IPS DF 6.9 (cell line): ENCODE results near the gene PGA3.
"Not testable (repeated sequence)": the region's sequence is repeated elsewhere in the genome, so short reads cannot be mapped to it uniquely, and the experiment has no call there.

Source experiments
- DNase-seq: peaks from one replicate; pipeline ENCODE4 v3.0.0-alpha.2; 2013; ENCODE audit warnings: low read depth, low spot score
- H3K27ac ChIP-seq: one replicate; pipeline ENCODE4 v1.5.1; 2013; ENCODE audit warnings: low read length, control low read depth
- H3K27me3 ChIP-seq: 2 replicates; pipeline ENCODE4 v1.6.1; 2013; ENCODE audit warnings: mild to moderate bottlenecking, low read length; ENCODE audit not compliant: control insufficient read depth, insufficient read depth
- H3K36me3 ChIP-seq: 2 replicates; pipeline ENCODE4 v1.6.1; 2013; ENCODE audit warnings: low read length; ENCODE audit not compliant: control insufficient read depth, insufficient read depth
- H3K4me1 ChIP-seq: 2 replicates; pipeline ENCODE4 v1.6.1; 2013; ENCODE audit warnings: low read length; ENCODE audit not compliant: control insufficient read depth, insufficient read depth
- H3K4me3 ChIP-seq: 2 replicates; pipeline ENCODE4 v1.5.1; 2013; ENCODE audit warnings: mild to moderate bottlenecking, low read length
- H3K9me3 ChIP-seq: 2 replicates; pipeline ENCODE4 v1.6.1; 2013; ENCODE audit warnings: low read length, inconsistent platforms; ENCODE audit not compliant: control insufficient read depth, insufficient read depth
- WGBS: extraction: QIAGEN DNeasy Blood & Tissue Kit; methylation state at CpG from one replicate; pipeline ENCODE4 v1.1.7; 2013; ENCODE audit warnings: mixed read lengths, missing lambda C conversion rate; ENCODE audit not compliant: insufficient read length, insufficient coverage; 5-methylcytosine and 5-hydroxymethylcytosine counted together

The PGA3 gene

GRCh38 chr11:61249201-61249600 lies 45.9 kb downstream of the PGA3 start:
- not testable (repeated sequence) for H3K9me3 ChIP-seq, H3K4me3 ChIP-seq, H3K4me1 ChIP-seq, H3K27me3 ChIP-seq, H3K36me3 ChIP-seq, DNase-seq, H3K27ac ChIP-seq
- 100% methylated on average over 4 of the region's 8 CpGs for whole genome bisulfite sequencing

DNA sequence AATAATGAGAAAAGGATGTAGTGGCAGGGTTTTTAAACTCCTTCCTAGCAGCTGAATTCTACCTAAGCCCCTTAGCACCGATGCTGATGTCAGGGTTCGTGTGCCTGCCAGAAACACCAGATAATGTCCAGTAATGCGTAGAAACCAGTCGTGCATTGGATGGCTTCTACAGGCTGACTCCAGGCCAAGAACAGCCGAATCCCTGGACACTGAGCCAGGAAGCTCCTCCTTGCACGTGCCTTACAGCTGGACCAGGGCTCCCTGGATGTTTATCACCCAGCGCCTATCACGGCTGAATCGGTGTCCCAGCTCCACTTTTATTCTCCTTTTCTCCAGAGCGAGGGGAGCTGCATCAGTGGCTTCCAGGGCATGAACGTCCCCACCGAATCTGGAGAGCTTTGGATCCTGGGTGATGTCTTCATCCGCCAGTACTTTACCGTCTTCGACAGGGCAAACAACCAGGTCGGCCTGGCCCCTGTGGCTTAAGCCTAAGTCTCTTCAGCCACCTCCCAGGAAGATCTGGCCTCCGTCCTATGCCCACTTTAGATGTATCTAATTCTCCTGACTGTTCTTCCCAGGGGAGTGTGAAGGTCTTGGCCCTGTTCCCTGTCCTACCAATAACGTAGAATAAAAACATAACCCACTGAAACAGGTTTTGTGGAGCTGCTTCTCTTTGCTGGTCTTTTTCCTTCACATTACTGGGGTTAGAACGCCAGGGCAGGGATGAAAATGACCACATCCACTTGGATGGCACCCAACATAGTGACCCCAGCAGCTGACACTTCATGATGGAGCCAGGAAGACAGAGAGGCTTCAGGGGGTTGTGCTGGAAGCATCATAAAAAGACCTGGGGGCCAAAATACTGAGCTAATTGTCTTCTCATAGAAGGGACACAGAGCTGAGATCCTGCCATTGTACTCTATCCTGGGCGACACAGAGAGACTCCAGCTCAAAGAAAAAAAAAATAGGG lies 47.8 kb downstream of the PGA3 start:
- H3K36me3 ChIP-seq, H3K4me3 ChIP-seq, H3K4me1 ChIP-seq, H3K27ac ChIP-seq, H3K27me3 ChIP-seq, H3K9me3 ChIP-seq, DNase-seq: not testable (repeated sequence)
- WGBS: no CpG with 5 or more reads among the region's 20 CpGs

DNA sequence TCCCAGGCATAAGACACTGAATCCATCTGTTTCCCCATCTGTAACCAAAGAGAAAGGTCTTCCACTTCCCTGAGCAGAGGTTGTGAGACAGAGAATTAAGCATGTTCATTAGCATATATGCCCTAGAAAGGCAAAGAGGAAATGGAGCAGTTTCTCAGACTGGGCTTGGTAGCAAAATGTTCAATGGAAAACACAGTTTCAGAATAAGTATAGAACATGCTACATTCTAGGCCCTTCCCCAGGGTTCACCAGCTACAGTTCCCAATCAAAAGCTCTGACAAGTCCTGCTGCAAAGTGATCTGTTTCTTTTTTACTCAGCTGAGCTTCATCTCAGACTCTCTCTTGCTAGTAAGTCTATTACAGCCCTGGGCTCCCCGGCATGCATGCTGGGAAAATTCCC lies 49.0 kb downstream of the PGA3 start:
- not testable (repeated sequence) for H3K4me3 ChIP-seq, H3K27ac ChIP-seq, DNase-seq, H3K9me3 ChIP-seq, H3K4me1 ChIP-seq, H3K36me3 ChIP-seq, H3K27me3 ChIP-seq
- WGBS: no CpG with 5 or more reads among the region's 1 CpG

GRCh38 chr11:61254403-61255025 lies 51.2 kb downstream of the PGA3 start:
- DNase-seq: peak; percentile 68
- no peaks in the 10 kb centered on the region for H3K27me3 ChIP-seq
- no peaks in the 10 kb centered on the region for H3K36me3 ChIP-seq
- no peak overlapping the region for H3K4me3 ChIP-seq
- H3K4me1 ChIP-seq: no peaks in the 10 kb centered on the region
- no peak overlapping the region for H3K27ac ChIP-seq
- H3K9me3 ChIP-seq: no peaks in the 10 kb centered on the region
- WGBS: no CpG with 5 or more reads among the region's 12 CpGs

DNA sequence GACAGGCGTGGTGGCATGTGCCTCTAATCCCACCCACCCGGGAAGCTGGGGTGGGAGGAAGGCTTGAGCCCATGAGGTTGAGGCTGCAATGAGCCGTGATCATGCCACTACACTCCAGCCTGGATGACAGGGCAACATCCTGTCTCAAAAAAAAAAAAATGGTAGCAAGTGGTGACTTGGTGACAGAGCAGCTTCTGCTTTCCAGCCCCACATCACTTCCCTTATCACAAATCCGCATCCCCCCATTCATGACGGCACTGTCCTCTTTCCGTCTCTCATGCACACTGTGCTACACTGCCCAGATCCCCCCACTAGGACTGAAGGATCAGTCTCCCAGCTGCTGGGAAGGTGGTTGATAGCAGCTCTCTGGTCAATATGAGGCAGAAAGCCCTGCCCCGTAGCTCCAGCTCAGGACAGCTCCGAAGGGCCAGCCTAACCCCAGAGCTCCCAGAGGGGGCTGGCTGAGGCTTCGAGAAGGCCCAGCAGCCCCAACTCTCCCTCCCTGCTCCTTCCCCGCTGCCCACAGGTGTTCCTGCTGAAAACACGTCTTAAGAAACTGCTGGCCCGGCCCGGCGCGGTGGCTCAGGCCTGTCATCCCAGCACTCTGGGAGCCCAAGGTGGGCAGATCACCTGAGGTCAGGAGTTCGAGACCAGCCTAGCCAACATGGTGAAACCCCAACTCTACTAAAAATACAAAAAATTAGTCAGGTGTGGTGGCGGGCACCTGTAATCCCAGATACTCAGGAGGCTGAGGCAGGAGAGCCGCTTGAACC lies 53.6 kb downstream of the PGA3 start:
- H3K36me3 ChIP-seq: no peaks in the 10 kb centered on the region
- no peak overlapping the region for H3K27ac ChIP-seq
- DNase-seq: no peak
- no peaks in the 10 kb centered on the region; the same call in 1 of the 2 replicates for H3K27me3 ChIP-seq
- no CpG with 5 or more reads among the region's 18 CpGs for WGBS
- no peak overlapping the region for H3K4me3 ChIP-seq
- H3K4me1 ChIP-seq: no peaks in the 10 kb centered on the region
- no peaks in the 10 kb centered on the region for H3K9me3 ChIP-seq

- Histone ChIP-seq H3K27ac (no peak overlapping the region), H3K4me3 (no peak overlapping the region), H3K36me3 (no peaks in the 10 kb centered on the region), H3K4me1 (no peaks in the 10 kb centered on the region), H3K9me3 (no peaks in the 10 kb centered on the region), H3K27me3 (no peaks in the 10 kb centered on the region; the same call in 1 of the 2 replicates)
- no peak for DNase-seq
- WGBS: no CpG with 5 or more reads among the region's 9 CpGs
These were observed 55.2 kb downstream of the PGA3 start for GRCh38 chr11:61258546-61258945.

GRCh38 chr11:61259363-61259762 lies 56.0 kb downstream of the PGA3 start:
- WGBS: no CpG with 5 or more reads among the region's 6 CpGs
- H3K36me3 ChIP-seq: no peaks in the 10 kb centered on the region

More at GRCh38 chr11:61259363-61259762, 56.0 kb downstream of the PGA3 start:
- Histone ChIP-seq H3K9me3 (no peaks in the 10 kb centered on the region), H3K4me1 (no peaks in the 10 kb centered on the region), H3K27ac (no peak overlapping the region), H3K27me3 (no peaks in the 10 kb centered on the region; the same call in 1 of the 2 replicates), H3K4me3 (no peak overlapping the region)
- no peak for DNase-seq
